Left kidney (tissue), 2 donors: ENCODE results near the gene TMEM123. TPM values are rescaled to one million over a fixed set of nuclear protein-coding genes. Genes with fewer than 3 reads are reported as not detected.
A peak's percentile ranks its signal among the peaks of the same experiment; 100 is the strongest.
"Not testable (repeated sequence)": the region's sequence is repeated elsewhere in the genome, so short reads cannot be mapped to it uniquely, and the experiment has no call there.

Source experiments
- DNase-seq: peaks from one replicate; pipeline ENCODE4 v3.0.0-alpha.2; 2013
- polyA plus RNA-seq: library from polyadenylated mRNA; unstranded; fragments of 120-200 nt; gene quantifications from one replicate; pipeline ENCODE4 v1.2.1, GENCODE V29; 2013; ENCODE audit not compliant: insufficient read length

Gene TMEM123
- polyA plus RNA-seq, 1 donor: 301 TPM

DNA sequence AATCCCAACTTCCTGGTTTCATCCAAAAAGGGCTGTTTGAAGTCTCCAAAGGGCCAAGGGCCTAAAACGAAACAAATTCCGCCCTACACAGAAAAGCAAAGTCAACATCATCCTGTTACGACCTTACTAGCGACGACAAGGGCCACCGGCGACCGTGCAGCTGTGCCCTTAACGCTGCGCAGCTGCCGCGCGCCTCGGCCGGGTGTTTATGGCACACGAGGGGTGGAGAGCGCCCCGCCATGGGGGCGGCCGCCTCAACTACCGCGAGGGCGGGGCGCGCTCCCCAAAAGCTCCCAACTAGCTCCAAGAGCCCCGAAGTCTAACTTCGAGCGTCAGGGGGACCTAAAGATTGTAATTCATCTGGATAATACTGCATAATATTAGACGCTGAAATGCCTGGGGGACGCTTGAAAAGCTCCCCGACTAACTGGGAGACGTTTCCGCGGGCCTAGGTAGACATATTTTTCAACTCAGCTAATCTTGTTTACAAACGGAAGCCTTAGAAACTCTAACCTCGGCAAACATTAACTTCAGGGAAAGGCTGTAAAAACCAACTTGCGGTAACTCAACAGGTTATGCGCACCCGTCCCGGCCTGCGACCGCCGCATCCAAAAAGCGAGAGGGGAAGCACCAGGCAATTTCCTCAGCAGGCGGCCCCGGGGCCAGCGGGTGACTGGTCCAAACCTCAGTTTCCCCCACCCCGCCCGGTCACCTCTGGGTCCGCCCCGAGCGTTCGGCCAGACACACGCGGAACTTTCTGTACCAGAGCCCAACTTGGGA lies 694 bp downstream of the TMEM123 start:
- peak; percentile 71 for DNase-seq

DNA sequence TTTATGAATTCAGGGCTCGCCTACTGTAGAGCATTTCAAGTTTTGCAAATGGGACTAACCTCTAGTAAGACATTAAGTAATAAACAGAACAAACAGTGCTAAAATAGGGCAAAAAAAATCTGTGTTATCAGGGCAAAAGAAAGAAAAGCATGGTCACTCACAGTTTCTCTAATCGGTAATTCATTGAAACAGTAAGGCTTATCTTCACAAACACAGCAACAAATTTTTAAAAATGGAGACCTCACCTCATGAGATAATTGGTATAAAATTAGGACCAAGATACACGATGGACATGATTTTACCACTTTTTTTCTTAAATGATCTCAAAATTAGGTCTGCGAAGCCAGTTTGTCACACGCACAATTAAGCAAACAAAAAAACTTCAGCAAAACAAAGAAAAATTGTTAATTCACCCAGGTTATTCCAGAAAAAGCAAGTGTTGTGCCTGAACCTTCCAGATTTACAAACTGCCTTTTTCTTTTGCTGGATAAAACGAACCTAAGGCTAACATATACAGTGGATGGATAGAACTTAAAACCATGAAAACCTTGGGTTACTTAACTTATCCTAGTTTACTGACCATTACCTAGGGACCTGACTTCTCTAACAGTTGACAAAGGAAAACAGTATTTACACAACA lies 1.4 kb downstream of the TMEM123 start:
- DNase-seq: no peak

DNA sequence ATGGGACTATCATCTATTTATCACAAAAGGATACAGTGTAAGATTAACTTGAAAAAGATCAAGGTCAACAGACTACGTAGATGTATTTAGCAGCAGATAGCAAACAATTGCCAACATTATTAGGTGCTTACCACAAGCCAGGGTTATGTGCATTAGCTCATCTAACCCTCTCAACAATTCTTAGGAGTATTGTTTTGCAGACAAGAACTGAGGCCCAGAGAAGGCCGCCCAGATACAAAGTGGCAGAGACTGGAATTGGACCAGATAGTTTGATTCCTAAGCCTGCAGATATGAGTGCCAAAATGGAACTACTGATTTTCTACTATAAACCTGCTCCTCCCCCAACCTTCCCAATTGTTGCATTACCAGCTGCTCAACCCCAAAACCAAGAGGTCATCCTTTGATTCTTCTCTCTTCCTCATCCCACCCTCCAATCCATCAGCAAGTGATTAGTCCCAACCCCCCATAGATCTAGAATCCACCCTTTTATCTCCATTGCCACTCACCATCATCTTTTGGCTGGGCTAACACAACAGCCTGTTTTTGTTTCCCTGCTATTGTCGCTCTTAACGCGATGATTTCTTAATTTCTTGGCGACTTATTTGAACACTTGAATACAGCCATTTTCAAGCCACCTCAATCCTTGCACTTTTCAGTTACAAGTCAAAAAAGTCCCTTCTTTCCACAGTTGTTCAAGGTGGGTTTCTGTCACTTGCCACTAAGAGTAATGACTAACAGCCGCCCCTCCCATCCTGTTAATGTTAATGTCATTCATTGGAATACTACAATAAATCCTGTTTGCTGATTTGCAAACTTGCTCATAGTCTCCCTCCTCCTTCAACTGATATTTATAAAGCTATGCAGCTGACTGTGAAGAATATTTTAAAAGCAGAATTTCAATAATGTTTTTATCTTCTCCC lies 2.7 kb downstream of the TMEM123 start:
- no peak for DNase-seq

- no peak for DNase-seq
These were observed 3.7 kb downstream of the TMEM123 start for GRCh38 chr11:102448869-102449224.

DNA sequence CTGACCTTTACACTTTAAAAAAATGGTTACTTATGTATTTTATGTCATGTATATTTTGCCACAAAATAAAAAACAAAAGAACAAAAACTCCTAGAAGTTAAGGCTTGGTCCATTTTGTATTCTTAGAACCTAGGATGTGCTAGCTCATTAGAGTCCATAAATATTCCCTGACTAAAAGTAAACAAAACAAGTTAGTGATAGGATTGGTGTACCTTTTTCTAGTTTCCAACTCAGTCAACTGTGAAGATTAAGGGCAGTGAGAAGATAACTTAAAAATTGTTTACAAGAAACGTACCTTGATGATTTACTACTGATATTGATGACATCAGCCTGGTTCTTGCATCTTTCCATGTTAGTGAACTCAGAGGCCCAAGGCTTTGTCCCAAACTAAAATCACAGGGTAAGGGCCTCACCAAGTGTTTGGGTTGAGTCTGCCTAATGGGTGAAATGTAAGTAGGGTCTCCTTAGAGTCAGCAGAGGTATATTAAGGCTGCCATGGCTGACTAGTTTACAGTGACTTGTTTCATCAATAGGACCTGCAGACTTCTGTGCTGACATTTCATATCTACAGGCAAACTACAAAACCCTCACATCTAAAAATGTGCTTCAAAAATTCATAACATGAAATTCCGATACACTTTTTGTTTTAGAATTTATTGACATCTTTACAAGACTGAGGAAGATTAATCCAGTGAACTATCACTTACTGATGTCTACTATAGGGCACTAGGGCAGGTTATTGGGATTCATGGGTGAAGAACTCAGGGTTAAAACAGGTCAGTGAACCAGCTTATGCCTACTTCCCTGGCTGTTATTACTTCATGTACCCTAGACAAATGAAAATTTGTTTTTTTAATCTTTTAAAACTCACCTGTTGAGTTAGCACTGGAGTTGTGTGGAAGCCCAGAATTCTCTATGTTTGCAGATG lies 4.4 kb downstream of the TMEM123 start:
- DNase-seq: no peak

DNA sequence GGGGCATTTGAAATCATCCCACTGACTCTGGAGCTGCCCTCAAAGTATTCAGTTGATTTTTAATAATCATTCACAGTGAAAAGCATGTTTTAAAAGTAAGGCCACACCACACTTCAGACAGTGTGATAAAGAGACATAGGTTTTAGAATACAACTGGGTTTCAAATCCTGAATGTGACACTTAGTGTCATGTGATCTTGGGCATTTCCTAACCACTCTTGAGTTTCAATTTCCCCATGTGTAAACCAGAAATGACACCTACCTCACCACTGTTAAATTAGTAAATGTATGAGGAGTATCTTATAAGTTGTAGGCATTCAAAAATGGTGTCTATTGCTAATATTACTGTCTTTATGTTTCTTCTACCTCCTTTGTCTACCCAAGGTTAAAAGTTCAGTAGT lies 5.4 kb downstream of the TMEM123 start:
- DNase-seq: no peak

GRCh38 chr11:102446606-102447005 lies 6.0 kb downstream of the TMEM123 start:
- DNase-seq: no peak

- DNase-seq: not testable (repeated sequence)
These were observed 7.9 kb downstream of the TMEM123 start for GRCh38 chr11:102444693-102445092.

- not testable (repeated sequence) for DNase-seq
These were observed 8.4 kb downstream of the TMEM123 start for GRCh38 chr11:102444142-102444541.

- DNase-seq: not testable (repeated sequence)
These were observed 13.6 kb downstream of the TMEM123 start for GRCh38 chr11:102439063-102439363.

DNA sequence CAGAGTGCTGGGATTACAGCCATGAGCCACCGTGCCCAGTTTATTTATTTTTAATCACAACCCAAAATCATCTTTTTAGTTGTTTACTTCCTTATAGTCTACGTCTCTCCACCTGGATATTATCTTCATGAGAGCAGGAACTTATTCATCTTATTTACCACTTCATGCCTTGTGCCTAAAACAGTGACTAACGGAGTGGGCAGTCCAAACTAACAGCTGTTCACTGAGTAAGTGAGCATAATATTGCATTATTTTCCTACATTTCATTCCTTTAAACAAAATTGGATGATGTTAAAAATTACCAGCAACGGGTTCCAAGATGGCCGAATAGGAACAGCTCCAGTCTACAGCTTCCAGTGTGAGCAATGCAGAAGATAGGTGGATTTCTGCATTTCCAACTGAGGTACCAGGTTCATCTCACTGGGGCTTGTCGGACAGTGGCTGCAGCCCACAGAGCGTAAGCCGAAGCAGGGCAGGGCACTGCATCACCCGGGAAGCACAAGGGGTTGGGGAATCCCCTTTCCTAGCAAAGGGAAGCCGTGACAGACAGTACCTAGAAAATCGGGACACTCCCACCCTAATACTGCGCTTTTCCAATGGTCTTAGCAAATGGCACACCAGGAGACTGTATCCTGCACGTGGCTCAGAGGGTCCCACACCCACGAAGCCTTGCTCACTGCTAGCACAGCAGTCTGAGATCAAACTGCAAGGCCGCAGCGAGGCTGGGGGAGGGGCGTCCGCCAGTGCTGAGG lies 14.1 kb downstream of the TMEM123 start:
- DNase-seq: no peak

DNA sequence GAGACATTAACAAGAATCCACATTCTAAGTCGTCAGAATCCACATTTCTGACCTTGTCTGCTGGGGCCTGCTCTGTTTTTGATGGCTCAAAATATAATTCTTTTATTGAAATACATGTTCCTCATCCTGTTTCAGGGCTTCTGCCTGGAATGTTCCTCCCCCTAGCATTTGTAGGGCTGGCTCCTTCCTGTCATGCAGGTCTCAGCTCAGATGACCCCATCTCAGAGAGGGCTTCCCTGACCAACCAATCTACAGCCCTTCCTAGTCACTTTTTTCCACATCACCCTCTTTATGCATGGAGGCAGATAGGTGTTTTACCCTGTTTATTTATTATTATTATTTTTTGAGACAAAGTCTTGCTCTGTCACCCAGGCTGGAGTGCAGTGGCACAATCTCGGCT lies 14.8 kb downstream of the TMEM123 start:
- no peak for DNase-seq

GRCh38 chr11:102436976-102437375 lies 15.6 kb downstream of the TMEM123 start:
- no peak for DNase-seq

GRCh38 chr11:102436561-102436960 lies 16.0 kb downstream of the TMEM123 start:
- no peak for DNase-seq

GRCh38 chr11:102435688-102436087 lies 16.9 kb downstream of the TMEM123 start:
- DNase-seq: no peak

- not testable (repeated sequence) for DNase-seq
These were observed 19.0 kb downstream of the TMEM123 start for GRCh38 chr11:102433571-102433970.

DNA sequence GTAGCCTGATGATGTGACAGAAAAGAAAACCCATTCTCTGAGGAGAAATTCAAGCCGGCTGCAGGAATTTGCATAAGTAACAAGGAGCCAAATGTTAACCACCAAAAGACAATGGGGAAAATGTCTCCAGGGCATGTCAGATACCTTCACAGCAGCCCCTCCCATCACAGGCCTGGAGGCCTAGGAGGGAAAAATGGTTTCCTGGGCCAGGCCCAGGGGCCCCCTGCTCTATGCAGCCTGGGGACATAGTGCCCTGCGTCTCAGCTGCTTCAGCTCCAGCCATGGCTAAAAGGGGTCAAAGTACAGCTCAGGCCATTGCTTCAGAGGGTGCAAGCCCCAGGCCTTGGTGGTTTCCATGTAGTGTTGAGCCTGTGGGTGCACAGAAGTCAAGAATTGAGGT lies 20.0 kb downstream of the TMEM123 start:
- DNase-seq: not testable (repeated sequence)

- no peak for DNase-seq
These were observed 21.2 kb downstream of the TMEM123 start for GRCh38 chr11:102431404-102431803.

- DNase-seq: no peak
These were observed 22.3 kb downstream of the TMEM123 start for GRCh38 chr11:102430158-102430836.

DNA sequence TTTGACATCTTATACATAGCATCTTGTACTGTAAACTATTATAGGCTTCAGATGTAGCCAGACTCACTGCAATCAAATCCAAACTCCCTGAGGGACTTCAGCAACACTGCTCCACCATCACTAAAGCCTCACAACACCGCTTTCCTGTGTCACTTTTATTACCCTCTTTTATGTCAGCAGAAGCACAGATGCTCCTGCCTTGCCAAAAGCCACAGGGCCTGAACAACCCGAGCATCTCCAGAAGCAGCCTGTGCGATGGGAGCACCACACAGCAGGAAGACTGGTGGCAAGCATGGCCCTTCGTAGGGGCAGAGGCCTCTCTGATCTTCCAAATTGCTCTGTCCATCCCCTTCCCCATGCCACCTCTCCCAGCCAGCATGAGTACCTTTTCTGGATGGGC lies 22.9 kb downstream of the TMEM123 start:
- no peak for DNase-seq
